Activated CD8-positive, alpha-beta memory T cell treated with anti-CD3 and anti-CD28 coated beads for 48 hours (primary cell): ENCODE data around the gene SLC25A21.
A peak's percentile ranks its signal among the peaks of the same experiment; 100 is the strongest.
"Not testable (repeated sequence)": the region's sequence is repeated elsewhere in the genome, so short reads cannot be mapped to it uniquely, and the experiment has no call there.

Experiments
- DNase-seq, 3 experiments: peaks; one replicate each; pipeline ENCODE4 v3.0.0-alpha.2; 2020; ENCODE audit warnings: low read depth in 2 of 3, low spot score in 2 of 3

Gene SLC25A21

DNA sequence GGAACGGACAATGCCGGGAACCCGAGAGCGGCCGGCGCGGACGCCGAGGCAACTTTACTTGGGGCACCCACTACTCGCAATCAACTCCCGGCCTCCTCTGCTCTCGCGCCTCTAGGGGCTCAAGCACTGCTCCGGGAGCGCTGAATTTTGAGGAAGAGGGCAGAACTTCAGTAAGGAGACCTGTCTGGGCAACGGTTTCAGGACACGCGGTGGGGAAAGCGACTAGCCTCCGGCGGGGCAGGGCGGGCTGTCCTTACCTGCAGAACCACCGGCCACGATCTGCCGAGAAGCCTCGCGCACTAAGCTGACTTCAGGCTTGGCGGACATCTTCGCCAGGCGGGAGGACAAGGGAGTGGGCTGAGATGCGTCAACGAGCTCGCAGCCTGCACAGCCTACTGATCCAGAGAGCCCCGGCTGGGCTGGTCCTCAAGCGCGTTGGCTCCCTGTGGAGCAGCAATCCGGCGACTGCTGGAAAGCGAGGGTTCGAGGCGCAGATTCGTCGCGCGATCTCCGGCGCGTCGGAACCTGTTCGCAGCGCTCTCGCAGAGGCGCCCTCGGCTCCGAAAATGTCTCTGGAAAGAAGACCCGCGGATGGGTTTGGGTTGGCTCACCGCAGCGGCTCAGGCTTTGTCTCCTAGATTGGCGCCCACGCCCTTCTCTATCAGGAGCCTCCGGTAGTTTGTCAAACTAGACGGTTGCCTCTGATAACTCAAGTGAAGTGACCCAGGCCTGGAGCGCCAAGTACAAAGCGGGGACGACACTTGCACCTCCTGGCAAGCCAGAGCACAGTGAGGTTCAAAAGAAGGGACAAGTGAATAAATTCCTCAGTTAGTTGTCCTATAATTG lies at the start of gene SLC25A21:
TSS of gene SLC25A21 (minus strand) at position 583 of the 846 bp plus-strand sequence.
- no peak for DNase-seq

DNA sequence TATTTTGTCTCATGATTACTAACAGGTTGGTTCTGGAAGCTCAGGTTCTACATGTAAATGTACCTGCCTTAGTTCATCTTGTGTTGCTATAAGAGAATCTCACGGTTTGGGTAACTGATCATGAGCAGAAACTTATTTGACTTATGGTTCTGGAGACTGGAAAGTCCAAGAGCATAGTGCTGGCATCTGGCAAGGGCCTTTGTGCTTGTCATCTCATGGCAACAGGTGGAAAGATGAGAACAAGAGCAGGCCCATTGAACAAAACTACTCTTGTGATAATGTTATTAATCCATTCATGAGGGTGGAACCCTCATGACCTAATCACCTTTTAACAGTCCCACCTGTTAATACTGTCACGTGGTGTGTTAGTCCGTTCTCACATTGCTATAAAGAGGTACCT lies 48.7 kb upstream of the SLC25A21 start:
- DNase-seq, result no peak

DNA sequence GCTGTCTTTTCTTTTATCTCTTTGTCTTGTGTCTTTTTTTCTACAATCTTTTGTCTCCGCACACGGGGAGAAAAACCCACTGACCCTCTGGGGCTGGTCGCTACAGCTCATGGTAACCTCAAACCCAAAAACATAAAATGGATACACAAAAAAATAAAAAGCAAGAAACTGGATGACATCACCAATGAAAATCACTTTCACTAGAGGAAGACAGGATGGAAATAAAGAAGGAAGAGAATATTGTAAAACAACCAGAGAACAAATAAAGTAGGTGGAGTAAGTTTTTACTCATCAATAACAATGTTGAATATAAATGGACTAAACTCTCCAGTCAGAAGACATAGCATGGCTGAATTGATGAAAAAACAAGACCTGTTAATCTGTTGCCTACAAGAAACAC lies 42.9 kb upstream of the SLC25A21 start:
- DNase-seq, result no peak

DNA sequence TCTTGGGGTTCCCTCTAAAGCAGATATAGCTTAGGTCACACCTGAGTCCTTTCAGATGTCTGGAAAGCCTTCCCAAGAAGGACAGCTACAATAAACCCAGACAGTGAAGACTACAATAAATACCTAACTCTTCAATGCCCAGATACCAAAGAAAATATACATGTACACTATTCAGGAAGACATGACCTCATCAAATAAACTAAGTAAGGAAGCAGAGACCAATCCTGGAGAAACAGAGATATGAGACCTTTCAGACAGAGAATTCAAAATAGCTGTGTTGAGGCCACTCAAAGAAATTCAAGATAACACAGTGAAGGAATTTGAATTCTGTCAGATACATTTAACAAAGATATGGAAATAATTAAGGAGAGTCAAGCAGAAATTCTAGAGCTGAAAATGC lies 40.6 kb upstream of the SLC25A21 start:
- no peak for DNase-seq

DNA sequence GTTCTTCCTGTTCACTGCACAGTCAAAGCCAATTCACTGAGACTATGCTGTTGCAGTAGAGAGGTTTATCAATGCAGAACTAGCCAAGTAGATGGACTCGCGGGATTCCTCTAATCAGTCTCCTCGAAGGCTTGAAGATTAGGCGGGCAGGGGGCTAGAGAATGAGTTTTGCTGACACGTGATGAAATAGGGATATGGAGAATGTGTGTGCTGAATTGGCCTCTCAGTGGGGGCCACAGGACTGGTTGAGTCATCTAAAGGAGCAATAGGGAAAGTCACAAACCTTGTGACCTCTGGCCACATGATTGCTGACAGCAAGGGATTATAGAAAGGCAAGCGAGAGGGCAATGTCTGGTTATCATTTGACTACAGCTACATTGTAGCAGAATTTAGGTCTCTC lies 38.0 kb upstream of the SLC25A21 start:
- DNase-seq, result no peak

DNA sequence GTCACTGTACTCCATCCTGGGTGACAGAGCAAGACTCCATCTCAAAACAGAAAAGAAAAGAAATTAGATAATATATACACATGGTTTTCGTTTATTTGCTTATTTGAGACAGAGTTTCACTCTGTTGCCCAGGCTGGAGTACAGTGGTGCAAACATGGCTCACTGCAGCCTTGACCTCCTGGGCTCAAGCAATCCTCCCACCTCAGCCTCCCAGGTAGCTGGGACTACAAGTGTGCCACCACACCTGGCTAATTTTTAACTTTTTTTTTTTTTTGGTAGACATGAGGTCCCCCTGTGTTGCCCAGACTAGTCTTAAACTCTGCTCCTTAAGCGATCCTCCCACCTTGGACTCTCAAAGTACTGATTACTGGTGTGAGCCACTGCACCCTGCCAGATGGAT lies 37.2 kb upstream of the SLC25A21 start:
- DNase-seq, result not testable (repeated sequence)

DNA sequence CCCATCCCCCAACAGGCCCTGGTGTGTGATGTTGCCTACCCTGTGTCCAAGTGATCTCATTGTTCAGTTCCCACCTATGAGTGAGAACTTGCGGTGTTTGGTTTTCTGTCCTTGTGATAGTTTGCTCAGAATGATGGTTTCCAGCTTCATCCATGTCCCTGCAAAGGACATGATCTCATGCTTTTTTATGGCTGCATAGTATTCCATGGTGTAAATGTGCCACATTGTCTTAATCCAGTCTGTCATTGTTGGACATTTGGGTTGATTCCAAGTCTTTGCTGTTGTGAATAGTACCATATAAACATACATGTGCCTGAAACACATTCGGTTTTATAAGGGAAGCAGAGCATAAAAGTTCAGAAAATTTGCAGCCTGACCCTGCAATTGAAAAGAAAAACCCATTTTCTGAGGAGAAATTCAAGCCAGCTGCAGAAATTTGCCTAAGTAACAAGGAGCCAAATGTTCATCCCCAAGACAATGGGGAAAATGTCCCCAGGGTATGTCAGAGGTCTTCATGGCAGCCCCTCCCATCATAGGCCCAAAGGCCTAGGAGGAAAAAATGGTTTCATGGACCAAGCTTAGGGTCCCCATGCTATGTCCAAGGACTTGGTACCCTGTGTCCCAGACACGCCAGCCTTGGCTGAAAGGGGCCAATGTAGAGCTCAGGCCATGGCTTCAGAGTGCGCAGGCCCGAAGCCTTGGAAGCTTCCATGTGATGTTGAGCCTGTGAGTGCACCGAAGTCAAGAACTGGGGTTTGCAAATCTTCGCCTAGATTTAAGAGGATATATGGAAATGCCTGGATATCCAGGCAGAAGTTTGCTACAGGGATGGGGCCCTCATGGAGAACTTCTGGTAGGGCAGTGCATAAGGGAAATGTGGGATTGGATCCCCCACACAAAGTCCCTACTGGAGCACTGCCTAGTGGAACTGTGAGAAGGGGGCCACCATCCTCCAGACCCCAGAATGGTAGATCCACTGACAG lies 33.5 kb upstream of the SLC25A21 start:
- not testable (repeated sequence) for DNase-seq

DNA sequence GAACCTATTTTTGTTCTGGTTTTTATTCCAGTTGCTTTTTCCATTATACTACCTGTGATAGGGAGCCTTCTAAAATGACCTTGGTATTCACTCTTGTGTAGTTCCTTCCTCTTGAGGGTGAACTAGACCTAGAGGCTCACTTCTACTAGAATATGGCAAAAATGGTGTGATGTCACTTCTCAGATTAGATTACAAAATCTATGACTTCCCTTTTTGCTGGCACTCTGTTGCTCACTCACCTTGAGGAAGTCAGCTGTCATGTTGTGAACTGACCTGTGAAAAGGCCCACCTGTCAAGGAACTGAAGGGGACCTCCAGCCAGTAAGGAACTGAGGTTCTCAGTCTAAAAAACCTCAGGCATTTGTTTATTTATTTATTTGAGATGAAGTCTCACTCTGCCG lies 31.0 kb upstream of the SLC25A21 start:
- DNase-seq, result no peak

DNA sequence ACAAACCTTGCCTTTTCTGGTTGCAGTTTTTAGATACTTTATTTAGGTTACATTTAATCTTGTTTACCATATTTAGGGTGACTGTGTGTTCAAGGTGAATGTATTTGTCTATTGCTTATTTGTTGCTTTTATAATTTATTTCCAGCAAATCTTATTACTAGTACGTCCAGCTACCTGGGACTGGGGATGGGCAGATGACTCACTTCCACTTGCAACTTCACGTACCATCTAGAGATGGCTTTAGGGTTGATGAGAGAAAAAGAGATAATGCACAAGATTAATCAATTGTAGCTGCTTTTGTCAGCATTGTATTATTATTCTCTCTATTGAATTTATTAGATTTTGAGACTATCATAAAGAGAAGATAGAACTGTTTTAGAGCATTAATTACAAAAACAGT lies 30.4 kb upstream of the SLC25A21 start:
- no peak for DNase-seq

DNA sequence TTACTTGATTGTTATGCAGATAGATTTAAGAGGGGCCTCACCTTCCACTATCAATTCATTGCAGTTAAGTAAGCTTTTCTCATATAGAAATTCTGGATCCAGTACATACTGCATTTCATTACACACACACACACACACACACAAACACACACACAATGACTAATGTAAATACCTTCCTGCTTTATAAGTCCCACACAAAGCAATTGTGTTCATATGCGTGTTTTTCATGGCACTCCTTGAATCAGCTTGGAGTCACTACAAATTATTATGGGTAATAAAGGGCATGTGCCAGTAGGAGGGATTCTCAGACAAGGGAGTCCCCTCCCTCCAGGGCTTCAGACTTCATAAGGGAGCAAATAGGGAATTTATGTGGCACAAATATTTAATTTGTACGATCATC lies 29.9 kb upstream of the SLC25A21 start:
- no peak for DNase-seq

DNA sequence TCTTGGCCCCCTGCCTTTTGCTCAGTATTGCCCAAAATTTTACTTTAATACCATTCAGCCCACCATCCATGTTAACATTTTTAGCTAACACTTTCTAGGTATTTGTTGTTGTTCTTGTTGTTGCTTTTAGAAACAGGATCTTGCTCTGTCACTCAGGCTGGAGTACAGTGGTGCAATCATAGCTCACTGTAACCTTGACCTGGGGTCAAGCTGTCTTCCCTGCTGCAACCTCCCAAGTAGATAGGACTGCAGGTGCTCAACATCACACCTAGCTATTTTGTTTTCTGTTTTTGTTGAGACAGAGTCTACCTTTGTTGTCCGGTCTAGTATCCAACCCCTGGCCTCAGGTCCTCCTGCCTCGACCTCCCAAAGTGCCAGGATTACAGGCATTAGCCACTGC lies 29.3 kb upstream of the SLC25A21 start:
- DNase-seq, result no peak

DNA sequence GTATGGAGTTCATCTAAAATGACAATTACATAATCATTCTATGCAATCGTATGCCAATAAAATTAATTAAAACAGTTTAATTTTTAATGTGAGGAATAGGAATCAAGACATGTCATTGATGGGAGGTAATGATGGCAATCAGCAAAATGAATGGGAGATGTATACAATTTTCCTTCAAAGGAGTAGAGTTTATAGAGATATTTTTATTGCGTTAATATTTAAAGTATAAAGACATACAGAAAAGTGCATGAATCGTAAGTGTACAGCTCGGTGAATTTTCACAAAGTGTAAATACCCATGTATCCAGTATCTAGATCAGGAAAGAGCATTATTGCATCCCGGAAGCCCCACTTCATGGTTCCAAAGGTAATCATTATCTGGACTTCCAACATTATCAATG lies 26.5 kb upstream of the SLC25A21 start:
- no peak for DNase-seq

DNA sequence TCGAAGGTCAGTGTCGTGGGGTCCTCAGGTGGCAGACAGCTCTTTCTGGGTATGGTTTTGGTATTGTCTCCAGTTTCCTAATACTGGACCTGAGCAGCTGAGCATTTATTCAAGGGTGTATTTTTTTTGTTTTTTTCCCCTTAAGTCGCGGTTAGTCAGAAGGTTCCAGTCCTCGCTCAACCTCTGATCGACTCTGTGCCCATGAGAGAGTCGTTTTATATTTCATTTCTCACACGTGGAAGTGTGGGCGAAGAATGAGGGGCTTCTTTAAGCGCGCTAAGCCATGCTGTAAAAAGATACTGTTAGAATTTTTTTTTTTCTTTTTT lies 25.8 kb upstream of the SLC25A21 start:
- DNase-seq, result no peak

DNA sequence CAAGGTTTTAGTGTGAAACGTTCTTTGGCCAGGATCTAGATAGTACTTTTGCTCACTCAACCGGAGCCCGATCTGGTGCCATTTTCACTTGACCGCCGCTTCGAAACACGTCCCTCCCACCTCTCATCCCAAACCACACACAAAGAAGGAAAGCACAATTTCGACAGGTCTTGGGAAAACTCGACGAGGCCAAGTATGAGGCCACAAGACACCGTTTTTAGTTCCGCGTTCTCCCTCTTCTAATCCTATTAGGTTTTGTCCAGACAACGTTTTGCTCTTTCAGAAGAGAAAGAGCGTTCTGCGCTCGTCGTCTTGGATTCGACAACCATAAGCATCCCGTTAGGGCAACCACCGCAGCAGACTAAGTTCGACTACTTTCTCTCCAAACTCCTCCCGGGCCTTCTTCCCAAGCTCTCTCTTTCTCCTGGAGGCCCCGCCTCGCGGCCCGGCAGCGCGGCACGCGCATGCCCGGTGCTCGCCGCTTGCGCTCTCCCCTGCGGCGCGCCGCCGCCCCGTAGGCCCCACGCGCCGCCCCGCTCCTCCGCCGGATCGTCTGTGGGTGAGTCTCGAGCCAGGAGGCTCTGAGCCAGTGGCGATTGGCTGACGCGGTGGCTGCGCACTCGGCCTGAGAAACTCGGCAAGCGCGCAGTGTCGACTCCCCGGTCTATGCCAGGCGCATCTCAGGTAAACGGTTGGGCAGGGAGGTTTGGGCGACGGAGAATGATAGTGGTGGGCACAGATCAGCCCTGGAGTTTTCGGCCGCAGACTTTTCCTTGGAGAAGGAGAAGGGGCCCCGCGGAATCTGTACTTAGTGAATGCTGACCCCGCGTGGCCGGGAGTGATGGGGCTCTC lies 25.2 kb upstream of the SLC25A21 start, which contains the start of gene MIPOL1:
TSS of gene MIPOL1 (plus strand) at position 517 of the 852 bp plus-strand sequence. CDS start 49,952 bp downstream, outside the sequence.
- DNase-seq, result peak in 1 of 3 experiments; percentile 2

DNA sequence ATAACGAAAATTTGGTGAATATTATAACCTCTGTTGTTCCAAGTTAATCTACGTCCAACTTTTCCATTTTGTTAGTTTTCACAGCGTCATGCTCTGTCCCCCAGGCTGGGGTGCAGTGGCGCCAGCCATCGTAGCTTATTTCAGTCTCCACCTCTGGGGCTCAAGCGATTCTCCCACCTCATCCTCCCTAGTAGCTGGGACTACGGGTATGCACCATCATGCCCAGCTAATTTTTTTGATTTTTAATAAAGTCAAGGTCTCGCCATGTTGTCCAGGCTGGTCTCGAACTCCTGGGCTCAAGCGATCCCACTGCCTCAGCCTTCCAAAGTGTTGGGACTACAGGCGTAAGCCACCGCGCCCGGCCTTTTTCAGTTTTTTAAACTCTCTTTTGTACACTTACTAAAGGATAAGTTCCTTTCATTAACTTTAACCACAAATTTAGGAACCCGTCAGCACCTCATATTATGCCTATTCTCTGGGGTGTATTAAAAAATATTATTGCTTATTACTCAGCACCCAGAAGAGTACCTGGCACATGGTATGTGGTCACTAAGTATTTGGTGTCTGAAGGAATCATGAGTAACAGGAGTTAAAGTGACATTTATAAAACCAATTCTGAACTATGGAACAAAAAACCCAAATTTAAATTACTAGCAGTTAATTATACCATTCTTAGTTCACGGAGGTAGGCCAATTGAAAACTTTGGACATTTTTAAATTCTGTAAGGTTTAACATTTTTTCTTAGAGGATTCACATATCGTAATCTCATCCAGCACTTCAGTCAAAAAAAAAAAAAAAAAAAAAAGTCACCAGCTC lies 24.4 kb upstream of the SLC25A21 start:
- no peak for DNase-seq

DNA sequence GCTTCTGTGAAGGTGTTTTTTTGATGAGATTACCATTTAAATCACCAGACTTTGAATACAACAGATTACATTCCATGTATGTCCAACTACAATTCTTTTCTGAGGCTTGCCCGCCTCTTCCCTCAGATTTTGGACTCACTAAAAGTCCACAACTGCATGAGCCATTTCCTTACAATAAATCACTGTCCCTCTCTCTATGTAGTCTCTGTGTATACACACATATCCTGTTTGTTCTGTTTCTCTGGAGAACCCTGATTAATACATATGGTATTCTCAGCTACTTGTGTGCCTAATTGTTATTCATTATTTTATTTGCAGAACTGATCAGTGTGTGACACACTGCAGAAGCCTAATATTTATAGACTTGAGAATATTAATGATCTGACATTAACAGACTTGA lies 22.9 kb upstream of the SLC25A21 start:
- no peak for DNase-seq

DNA sequence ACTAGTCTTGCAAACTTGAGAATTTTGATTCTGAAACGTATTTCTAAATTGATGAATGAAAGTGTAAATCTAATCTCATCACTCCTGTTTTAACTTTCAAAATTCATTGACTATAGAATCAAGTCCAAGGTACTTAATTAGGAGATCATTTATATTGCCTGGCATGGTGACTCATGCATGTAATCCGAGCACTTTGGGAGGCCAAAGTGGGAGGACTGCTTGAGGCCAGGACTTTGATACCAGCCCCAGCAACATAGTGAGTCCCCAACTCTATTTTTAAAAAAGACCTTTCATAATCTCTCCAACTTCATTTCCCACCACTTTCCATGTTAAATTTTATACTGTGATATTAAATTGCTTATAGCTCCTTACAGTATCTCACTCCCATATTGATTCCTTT lies 22.3 kb upstream of the SLC25A21 start:
- no peak for DNase-seq

DNA sequence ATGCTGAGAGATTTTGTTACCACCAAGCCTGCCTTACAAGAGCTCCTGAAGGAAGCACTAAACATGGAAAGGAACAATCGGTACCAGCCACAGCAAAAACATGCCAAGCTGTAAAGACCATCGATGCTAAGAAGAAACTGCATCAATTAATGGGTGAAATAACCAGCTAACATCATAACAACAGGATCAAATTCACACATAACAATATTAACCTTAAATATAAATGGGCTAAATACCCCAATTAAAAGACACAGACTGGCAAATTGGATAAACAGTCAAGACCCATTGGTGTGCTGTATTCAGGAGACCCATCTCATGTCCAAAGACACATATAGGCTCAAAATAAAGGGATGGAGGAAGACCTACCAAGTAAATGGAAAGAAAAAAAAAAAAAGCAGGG lies 17.3 kb upstream of the SLC25A21 start:
- DNase-seq, result not testable (repeated sequence)

DNA sequence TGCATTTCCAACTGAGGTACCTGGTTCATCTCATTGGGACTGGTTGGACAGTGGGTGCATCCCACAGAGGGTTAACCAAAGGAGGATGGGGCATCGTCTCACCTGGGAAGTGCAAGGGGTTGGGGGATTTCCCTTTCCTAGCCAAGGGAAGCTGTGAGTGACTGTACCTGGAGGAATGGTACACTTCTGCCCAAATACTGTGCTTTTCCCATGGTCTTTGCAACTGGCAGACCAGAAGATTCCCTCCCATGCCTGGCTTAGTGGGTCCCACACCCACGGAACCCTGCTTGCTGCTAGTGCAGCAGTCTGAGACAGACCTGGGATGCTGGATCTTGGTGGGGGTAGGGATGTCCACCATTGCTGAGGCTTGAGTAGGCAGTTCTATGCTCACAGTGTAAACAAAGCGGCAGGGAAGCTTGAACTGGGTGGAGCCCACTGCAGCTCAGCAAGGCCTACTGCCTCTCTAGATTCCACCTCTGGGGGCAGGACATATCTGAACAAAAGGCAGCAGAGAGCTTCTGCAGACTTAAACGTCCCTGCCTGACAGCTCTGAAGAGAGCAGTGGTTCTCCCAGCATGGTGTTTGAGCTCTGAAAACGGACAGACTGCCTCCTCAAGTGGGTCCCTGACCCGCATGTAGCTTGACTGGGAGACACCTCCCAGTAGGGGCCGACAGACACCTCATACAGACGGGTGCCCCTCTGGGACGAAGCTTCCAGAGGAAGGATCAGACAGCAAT lies 15.6 kb upstream of the SLC25A21 start:
- DNase-seq, result not testable (repeated sequence)

DNA sequence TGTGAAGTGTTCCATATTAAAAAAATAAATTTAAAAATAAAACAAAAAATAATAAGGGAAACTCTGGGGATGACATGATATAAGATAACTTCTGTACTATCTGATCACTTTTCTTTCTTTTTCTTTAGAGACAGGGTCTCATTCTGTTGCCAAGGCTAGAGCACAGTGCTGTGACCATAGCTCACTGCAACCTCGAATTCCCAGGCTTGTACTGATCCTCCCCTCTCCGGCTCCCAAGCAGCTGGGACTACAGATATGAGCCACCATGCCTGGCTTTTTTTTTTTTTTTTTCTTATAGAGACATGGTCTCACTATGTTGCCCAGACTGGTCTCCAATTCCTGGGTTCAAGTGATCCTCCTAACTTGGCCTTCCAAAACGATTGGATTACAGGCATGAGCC lies 14.9 kb upstream of the SLC25A21 start:
- DNase-seq, result no peak
